K562 (cell line): ENCODE data around the gene GJC2. TPM values are rescaled to one million over a fixed set of nuclear protein-coding genes. Genes with fewer than 3 reads are reported as not detected.

Experiments used
- COPS2 ChIP-seq: fragments of 450-650 bp; conservative IDR thresholded peaks from 2 replicates; pipeline ENCODE4 v1.6.1; 2016; ENCODE audit warnings: mild to moderate bottlenecking, moderate library complexity
- HMG20A ChIP-seq: fragments of 450-650 bp; formaldehyde crosslinking; conservative IDR thresholded peaks from 2 replicates; pipeline ENCODE4 v1.4.0; 2020; ENCODE audit warnings: mild to moderate bottlenecking, mixed read lengths
- NCOR1 ChIP-seq: fragments of 450-650 bp; IDR thresholded peaks from 2 replicates; pipeline ENCODE4 v1.6.1; 2016; ENCODE audit warnings: mild to moderate bottlenecking, moderate library complexity
- RAD51 ChIP-seq: fragments of 450-650 bp; IDR thresholded peaks from 2 replicates; pipeline ENCODE4 v1.7.1; 2016; ENCODE audit warnings: low read depth, mild to moderate bottlenecking, borderline replicate concordance
- SMAD1 ChIP-seq: fragments of 150-350 bp; IDR thresholded peaks from 2 replicates; pipeline ENCODE4 v1.6.1; 2014; ENCODE audit warnings: low read length, low read depth; ENCODE audit not compliant: partially characterized antibody
- ZNF232 ChIP-seq: sonication (generic); formaldehyde crosslinking; IDR thresholded peaks from 2 replicates; pipeline ENCODE4 v1.8.0; 2022; ENCODE audit warnings: mild to moderate bottlenecking, missing genetic modification reagents
- ZNF699 ChIP-seq: fragments of 250-450 bp; sonication (Bioruptor Pico); IDR thresholded peaks from 2 replicates; pipeline ENCODE4 v1.8.0; 2021; ENCODE audit warnings: mild to moderate bottlenecking, moderate library complexity; ENCODE audit not compliant: insufficient replicate concordance
- ZNF764 ChIP-seq: fragments of 250-450 bp; sonication (Bioruptor Pico); IDR thresholded peaks from 2 replicates; pipeline ENCODE4 v1.4.0; 2020; ENCODE audit warnings: low read depth, mild to moderate bottlenecking, moderate library complexity
- polyA plus RNA-seq, 8 experiments: library from polyadenylated mRNA; depleted of rRNA in 4 of 8; stranded (reverse) in 5 of 8; unstranded in 3 of 8; fragments of >200 nt; fragmentation: Nextera tagmentation in 2 of 8; fragmentation: Illumina TruSeq in 1 of 8; extraction: Ambion mirVana in 2 of 8; extraction: Trizol in 1 of 8; gene quantifications; 2 replicates each; pipeline versions ENCODE4 v1.2.1 to v1.2.3, GENCODE V29; 2011 to 2014; ENCODE audit warnings: inconsistent platforms in 1 of 8, missing spikeins in 1 of 8
- total RNA-seq, 7 experiments: library from RNA; depleted of rRNA in 6 of 7; stranded (reverse); fragments of >200 nt in 6 of 7; fragmentation: Illumina TruSeq in 2 of 7; extraction: Trizol in 2 of 7; gene quantifications; 2 replicates each; pipeline versions ENCODE4 v1.2.1 to v1.2.3, GENCODE V29; 2011 to 2021; ENCODE audit warnings: low replicate concordance in 1 of 7
- TF ChIP-seq, protein P1 (sequence below), 2 experiments: fragments of 450-650 bp; conservative IDR thresholded peaks; 2 replicates each; pipeline ENCODE4 v1.6.1; 2017; ENCODE audit warnings: mild to moderate bottlenecking in 2 of 2, moderate library complexity in 2 of 2
- TF ChIP-seq, protein P2 (sequence below): sonication (generic); formaldehyde crosslinking; IDR thresholded peaks from 2 replicates; pipeline ENCODE4 v1.8.0; 2023; ENCODE audit warnings: mild to moderate bottlenecking, missing genetic modification reagents
- TF ChIP-seq, protein P3 (sequence below): sonication (generic); formaldehyde crosslinking; IDR thresholded peaks from 2 replicates; pipeline ENCODE4 v1.8.1; 2023; ENCODE audit warnings: mild to moderate bottlenecking, missing genetic modification reagents
- TF ChIP-seq, protein P4 (sequence below): sonication (generic); formaldehyde crosslinking; IDR thresholded peaks from 2 replicates; pipeline ENCODE4 v1.9.0; 2022; ENCODE audit warnings: mild to moderate bottlenecking, missing genetic modification reagents
- TF ChIP-seq, protein P5 (sequence below): fragments of 250-450 bp; sonication (Bioruptor Pico); IDR thresholded peaks from 2 replicates; pipeline ENCODE4 v1.5.0; 2021; ENCODE audit warnings: mild to moderate bottlenecking, moderate library complexity

The GJC2 gene
- total and polyA plus RNA-seq, 9 of the 15 experiments (the other 6 are each of a cell fraction or from before 2014, with no cell fraction given) = 0.03 to 0.62 (median 0.11) TPM; not detected in 2

DNA sequence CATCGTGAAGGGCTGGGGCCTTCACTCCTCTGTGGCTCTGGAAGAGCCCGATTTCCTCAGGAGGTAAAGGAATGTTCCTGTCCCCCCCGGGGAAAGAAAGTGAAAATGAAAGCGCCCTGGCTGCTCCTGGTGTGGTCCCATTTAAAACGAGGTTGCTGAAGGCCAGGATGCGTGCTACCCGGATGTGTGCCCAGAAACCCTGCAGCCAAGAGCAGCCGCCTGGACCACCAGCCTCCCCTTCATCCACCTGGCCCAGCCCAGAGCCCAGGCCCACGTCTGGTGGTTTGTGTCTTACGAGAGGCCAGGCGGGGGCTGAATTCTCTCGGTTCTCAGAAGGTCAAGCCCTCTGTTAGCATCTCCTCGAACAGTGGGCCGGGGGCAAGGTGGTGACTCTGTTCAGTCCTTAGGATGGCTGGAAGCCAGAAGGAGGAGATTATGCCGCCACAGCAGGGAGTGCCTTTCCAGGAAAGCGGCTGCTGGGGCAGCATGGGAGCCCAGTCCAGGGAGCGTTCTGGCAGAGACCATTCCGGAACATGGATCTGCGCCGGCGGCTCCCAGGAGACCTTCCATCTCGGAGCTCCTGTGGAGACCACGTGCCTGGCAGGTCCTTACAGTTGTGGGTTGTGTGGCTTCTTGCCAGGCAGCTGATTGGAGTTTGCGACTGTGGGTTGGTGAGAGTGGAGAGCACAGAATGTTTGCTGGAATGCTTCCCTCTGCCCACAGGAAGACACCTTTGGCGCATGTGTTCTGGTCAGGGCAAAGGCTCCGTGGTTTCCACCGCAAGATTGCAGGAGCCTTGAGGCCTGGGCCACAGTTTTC lies 8.3 kb upstream of the GJC2 start (continued):
- TF ChIP-seq, protein P1, sequence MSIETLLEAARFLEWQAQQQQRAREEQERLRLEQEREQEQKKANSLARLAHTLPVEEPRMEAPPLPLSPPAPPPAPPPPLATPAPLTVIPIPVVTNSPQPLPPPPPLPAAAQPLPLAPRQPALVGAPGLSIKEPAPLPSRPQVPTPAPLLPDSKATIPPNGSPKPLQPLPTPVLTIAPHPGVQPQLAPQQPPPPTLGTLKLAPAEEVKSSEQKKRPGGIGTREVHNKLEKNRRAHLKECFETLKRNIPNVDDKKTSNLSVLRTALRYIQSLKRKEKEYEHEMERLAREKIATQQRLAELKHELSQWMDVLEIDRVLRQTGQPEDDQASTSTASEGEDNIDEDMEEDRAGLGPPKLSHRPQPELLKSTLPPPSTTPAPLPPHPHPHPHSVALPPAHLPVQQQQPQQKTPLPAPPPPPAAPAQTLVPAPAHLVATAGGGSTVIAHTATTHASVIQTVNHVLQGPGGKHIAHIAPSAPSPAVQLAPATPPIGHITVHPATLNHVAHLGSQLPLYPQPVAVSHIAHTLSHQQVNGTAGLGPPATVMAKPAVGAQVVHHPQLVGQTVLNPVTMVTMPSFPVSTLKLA (conservative IDR thresholded peaks at IDR 0.05) = peak in 1 of 2 experiments; percentile 52; a peak in 2 of 4 replicates
- TF ChIP-seq ZNF764 (CRISPR knock-in tag) (no peak), NCOR1 (no peak), COPS2 (no peak), ZNF699 (CRISPR knock-in tag) (no peak), SMAD1 (no peak), ZNF232 (CRISPR knock-in tag) (no peak), HMG20A (CRISPR knock-in tag) (no peak), RAD51 (0 out of 2 replicates have a peak, but pooled peaks have one; percentile 16)
- TF ChIP-seq, protein P2, sequence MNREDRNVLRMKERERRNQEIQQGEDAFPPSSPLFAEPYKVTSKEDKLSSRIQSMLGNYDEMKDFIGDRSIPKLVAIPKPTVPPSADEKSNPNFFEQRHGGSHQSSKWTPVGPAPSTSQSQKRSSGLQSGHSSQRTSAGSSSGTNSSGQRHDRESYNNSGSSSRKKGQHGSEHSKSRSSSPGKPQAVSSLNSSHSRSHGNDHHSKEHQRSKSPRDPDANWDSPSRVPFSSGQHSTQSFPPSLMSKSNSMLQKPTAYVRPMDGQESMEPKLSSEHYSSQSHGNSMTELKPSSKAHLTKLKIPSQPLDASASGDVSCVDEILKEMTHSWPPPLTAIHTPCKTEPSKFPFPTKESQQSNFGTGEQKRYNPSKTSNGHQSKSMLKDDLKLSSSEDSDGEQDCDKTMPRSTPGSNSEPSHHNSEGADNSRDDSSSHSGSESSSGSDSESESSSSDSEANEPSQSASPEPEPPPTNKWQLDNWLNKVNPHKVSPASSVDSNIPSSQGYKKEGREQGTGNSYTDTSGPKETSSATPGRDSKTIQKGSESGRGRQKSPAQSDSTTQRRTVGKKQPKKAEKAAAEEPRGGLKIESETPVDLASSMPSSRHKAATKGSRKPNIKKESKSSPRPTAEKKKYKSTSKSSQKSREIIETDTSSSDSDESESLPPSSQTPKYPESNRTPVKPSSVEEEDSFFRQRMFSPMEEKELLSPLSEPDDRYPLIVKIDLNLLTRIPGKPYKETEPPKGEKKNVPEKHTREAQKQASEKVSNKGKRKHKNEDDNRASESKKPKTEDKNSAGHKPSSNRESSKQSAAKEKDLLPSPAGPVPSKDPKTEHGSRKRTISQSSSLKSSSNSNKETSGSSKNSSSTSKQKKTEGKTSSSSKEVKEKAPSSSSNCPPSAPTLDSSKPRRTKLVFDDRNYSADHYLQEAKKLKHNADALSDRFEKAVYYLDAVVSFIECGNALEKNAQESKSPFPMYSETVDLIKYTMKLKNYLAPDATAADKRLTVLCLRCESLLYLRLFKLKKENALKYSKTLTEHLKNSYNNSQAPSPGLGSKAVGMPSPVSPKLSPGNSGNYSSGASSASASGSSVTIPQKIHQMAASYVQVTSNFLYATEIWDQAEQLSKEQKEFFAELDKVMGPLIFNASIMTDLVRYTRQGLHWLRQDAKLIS (CRISPR knock-in tag) = no peak
- TF ChIP-seq, protein P3, sequence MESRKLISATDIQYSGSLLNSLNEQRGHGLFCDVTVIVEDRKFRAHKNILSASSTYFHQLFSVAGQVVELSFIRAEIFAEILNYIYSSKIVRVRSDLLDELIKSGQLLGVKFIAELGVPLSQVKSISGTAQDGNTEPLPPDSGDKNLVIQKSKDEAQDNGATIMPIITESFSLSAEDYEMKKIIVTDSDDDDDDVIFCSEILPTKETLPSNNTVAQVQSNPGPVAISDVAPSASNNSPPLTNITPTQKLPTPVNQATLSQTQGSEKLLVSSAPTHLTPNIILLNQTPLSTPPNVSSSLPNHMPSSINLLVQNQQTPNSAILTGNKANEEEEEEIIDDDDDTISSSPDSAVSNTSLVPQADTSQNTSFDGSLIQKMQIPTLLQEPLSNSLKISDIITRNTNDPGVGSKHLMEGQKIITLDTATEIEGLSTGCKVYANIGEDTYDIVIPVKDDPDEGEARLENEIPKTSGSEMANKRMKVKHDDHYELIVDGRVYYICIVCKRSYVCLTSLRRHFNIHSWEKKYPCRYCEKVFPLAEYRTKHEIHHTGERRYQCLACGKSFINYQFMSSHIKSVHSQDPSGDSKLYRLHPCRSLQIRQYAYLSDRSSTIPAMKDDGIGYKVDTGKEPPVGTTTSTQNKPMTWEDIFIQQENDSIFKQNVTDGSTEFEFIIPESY (CRISPR knock-in tag) = no peak
- TF ChIP-seq, protein P4, sequence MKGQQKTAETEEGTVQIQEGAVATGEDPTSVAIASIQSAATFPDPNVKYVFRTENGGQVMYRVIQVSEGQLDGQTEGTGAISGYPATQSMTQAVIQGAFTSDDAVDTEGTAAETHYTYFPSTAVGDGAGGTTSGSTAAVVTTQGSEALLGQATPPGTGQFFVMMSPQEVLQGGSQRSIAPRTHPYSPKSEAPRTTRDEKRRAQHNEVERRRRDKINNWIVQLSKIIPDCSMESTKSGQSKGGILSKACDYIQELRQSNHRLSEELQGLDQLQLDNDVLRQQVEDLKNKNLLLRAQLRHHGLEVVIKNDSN = peak; percentile 69
- TF ChIP-seq, protein P5, sequence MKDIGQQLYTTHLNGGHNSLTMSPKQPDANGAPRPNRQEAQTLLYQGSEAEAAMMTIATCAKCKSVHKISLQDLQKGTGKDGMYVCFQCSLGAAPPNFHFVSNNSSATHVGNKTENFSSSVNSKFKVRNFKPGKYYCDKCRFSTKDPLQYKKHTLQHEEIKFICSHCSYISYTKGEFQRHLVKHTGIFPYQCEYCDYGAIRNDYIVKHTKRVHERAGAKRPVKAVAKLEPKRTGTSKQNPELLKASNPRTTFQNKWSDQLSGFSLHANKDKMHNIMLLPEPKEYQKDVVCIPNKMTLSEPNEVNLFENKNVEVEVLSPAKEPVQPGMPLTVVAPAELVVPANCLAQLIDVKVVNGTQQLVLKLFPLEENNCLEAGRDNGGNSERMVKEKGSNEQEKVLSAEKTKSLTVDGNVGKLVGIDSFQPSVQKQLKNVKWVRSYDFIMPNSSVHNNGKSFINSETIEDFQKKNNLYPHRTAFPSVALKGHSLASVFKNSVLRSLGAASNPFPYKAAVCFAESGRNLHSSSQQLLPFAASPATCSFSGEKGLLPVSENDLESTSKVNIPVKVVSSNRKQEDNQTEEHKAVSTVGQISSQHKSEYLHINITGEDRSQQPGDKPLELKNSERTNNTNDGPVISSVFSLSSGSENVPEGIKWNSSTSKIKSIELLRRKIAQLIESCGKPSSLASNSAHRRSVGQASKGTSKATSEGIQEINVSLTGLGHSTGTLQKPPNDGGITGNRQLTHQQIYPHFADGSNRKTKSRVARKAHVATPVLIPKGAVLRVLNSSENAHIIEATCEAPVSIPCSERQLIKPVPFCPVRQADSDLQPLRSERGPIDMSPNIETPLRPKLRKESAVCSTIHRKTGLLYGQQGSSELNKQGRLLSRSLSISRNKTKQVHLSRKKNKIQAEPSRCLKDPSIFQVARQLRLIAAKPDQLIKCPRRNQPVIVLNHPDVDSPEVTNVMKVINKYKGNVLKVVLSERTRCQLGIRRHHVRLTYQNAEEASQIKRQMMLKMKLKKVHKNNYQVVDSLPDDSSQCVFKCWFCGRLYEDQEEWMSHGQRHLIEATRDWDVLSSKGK (CRISPR knock-in tag) = no peak
